ENCODE data around the gene CRTC3.

CRTC3 gene

GRCh38 chr15:90596943-90597342, 67.2 kb downstream of the CRTC3 start:
- Histone ChIP-seq H2BK12ac (ENCODE audit: low read length) (no peak overlapping the region), H2BK120ac (ENCODE audit: low read depth, low read length) (no peak overlapping the region), H3K9me3 (replicated peaks in 1 of 2; ENCODE audit: control insufficient read depth in 2 of 2, insufficient read depth in 1 of 2, low read depth in 1 of 2, low read length in 2 of 2) (no peaks in the 10 kb centered on the region), H4K8ac (ENCODE audit: low read depth, low read length) (no peak overlapping the region), H3K27ac (replicated peaks; ENCODE audit: low read length) (no peak overlapping the region), H3K4me2 (ENCODE audit: insufficient read depth, low read length, poor library complexity, severe bottlenecking) (no peak overlapping the region), H3K14ac (ENCODE audit: low read length) (no peak overlapping the region), H3K79me1 (ENCODE audit: low read depth, low read length) (no peaks in the 10 kb centered on the region), H3K4me1 (ENCODE audit: control insufficient read depth in 2 of 2, insufficient read depth in 1 of 2, low read depth in 1 of 2, low read length in 2 of 2) (peaks cover 0 to 2% of the 10 kb centered on the region in 2 donors), H2BK15ac (ENCODE audit: low read length) (no peak overlapping the region), H2AK5ac (ENCODE audit: low read depth, low read length) (no peak overlapping the region), H3K27me3 (ENCODE audit: control insufficient read depth in 3 of 3, insufficient read depth in 3 of 3, low read depth in 1 of 3, low read length in 3 of 3) (no peaks in the 10 kb centered on the region), H3K4ac (ENCODE audit: low read length) (no peak overlapping the region), H3K9ac (ENCODE audit: low read depth, low read length, poor library complexity) (no peak overlapping the region), H3K4me3 (ENCODE audit: low read length in 2 of 2) (no peak overlapping the region), H2AFZ (ENCODE audit: low read length) (no peak overlapping the region), H3K36me3 (replicated peaks in 1 of 2; ENCODE audit: control insufficient read depth in 2 of 2, insufficient read depth in 2 of 2, low read length in 2 of 2) (peaks cover 0 to 8% of the 10 kb centered on the region in 2 donors), H3K23ac (ENCODE audit: low read depth, low read length, poor library complexity) (no peak overlapping the region), H4K91ac (ENCODE audit: low read depth, low read length, poor library complexity) (no peak overlapping the region), H3K18ac (ENCODE audit: low read length) (no peak overlapping the region), H2BK5ac (ENCODE audit: low read length) (no peak overlapping the region)
- no peak for DNase-seq (ENCODE audit: low spot score)
- WGBS, 2 donors (ENCODE audit: extremely low coverage in 2 of 2, insufficient read length in 2 of 2, insufficient replicate concordance in 1 of 2) = no CpG with 5 or more reads among the region's 6 CpGs

GRCh38 chr15:90597577-90597976, 67.9 kb downstream of the CRTC3 start:
- Histone ChIP-seq H3K23ac (ENCODE audit: low read depth, low read length, poor library complexity) (no peak overlapping the region), H3K14ac (ENCODE audit: low read length) (no peak overlapping the region), H3K27me3 (ENCODE audit: control insufficient read depth in 3 of 3, insufficient read depth in 3 of 3, low read depth in 1 of 3, low read length in 3 of 3) (no peaks in the 10 kb centered on the region), H2BK15ac (ENCODE audit: low read length) (no peak overlapping the region), H3K18ac (ENCODE audit: low read length) (no peak overlapping the region), H2AK5ac (ENCODE audit: low read depth, low read length) (no peak overlapping the region), H3K9ac (ENCODE audit: low read depth, low read length, poor library complexity) (no peak overlapping the region), H2AFZ (ENCODE audit: low read length) (no peak overlapping the region), H3K4me3 (ENCODE audit: low read length in 2 of 2) (no peak overlapping the region), H3K4me2 (ENCODE audit: insufficient read depth, low read length, poor library complexity, severe bottlenecking) (no peak overlapping the region), H3K9me3 (replicated peaks in 1 of 2; ENCODE audit: control insufficient read depth in 2 of 2, insufficient read depth in 1 of 2, low read depth in 1 of 2, low read length in 2 of 2) (no peaks in the 10 kb centered on the region), H2BK5ac (ENCODE audit: low read length) (no peak overlapping the region), H4K8ac (ENCODE audit: low read depth, low read length) (no peak overlapping the region), H3K27ac (replicated peaks; ENCODE audit: low read length) (no peak overlapping the region), H3K79me1 (ENCODE audit: low read depth, low read length) (no peaks in the 10 kb centered on the region), H3K36me3 (replicated peaks in 1 of 2; ENCODE audit: control insufficient read depth in 2 of 2, insufficient read depth in 2 of 2, low read length in 2 of 2) (peaks cover 0 to 11% of the 10 kb centered on the region in 2 donors), H4K91ac (ENCODE audit: low read depth, low read length, poor library complexity) (no peak overlapping the region), H3K4me1 (ENCODE audit: control insufficient read depth in 2 of 2, insufficient read depth in 1 of 2, low read depth in 1 of 2, low read length in 2 of 2) (peaks cover 0 to 2% of the 10 kb centered on the region in 2 donors), H2BK120ac (ENCODE audit: low read depth, low read length) (no peak overlapping the region), H3K4ac (ENCODE audit: low read length) (no peak overlapping the region), H2BK12ac (ENCODE audit: low read length) (no peak overlapping the region)
- no CpG with 5 or more reads among the region's 2 CpGs for WGBS, 2 donors (ENCODE audit: extremely low coverage in 2 of 2, insufficient read length in 2 of 2, insufficient replicate concordance in 1 of 2)
- no peak for DNase-seq (ENCODE audit: low spot score)

GRCh38 chr15:90598031-90598577, 68.4 kb downstream of the CRTC3 start:
- no peak overlapping the region for H2BK5ac ChIP-seq (ENCODE audit: low read length)
- H3K4me2 ChIP-seq (ENCODE audit: insufficient read depth, low read length, poor library complexity, severe bottlenecking) = no peak overlapping the region
- no peak overlapping the region for H3K4me3 ChIP-seq (ENCODE audit: low read length in 2 of 2)
- no peak for DNase-seq (ENCODE audit: low spot score)
- H2AK5ac ChIP-seq (ENCODE audit: low read depth, low read length) = no peak overlapping the region
- H3K23ac ChIP-seq (ENCODE audit: low read depth, low read length, poor library complexity) = no peak overlapping the region
- H2BK15ac ChIP-seq (ENCODE audit: low read length) = no peak overlapping the region
- H3K36me3 ChIP-seq (replicated peaks in 1 of 2; ENCODE audit: control insufficient read depth in 2 of 2, insufficient read depth in 2 of 2, low read length in 2 of 2) = peaks cover 0 to 12% of the 10 kb centered on the region in 2 donors
- H3K4me1 ChIP-seq (ENCODE audit: control insufficient read depth in 2 of 2, insufficient read depth in 1 of 2, low read depth in 1 of 2, low read length in 2 of 2) = peaks cover 0 to 2% of the 10 kb centered on the region in 2 donors
- no peak overlapping the region for H3K18ac ChIP-seq (ENCODE audit: low read length)
- no peaks in the 10 kb centered on the region for H3K9me3 ChIP-seq (replicated peaks in 1 of 2; ENCODE audit: control insufficient read depth in 2 of 2, insufficient read depth in 1 of 2, low read depth in 1 of 2, low read length in 2 of 2)
- H3K14ac ChIP-seq (ENCODE audit: low read length) = no peak overlapping the region
- H3K79me1 ChIP-seq (ENCODE audit: low read depth, low read length) = no peaks in the 10 kb centered on the region
- no peak overlapping the region for H4K91ac ChIP-seq (ENCODE audit: low read depth, low read length, poor library complexity)
- H3K27me3 ChIP-seq (ENCODE audit: control insufficient read depth in 3 of 3, insufficient read depth in 3 of 3, low read depth in 1 of 3, low read length in 3 of 3) = no peaks in the 10 kb centered on the region
- no peak overlapping the region for H2BK120ac ChIP-seq (ENCODE audit: low read depth, low read length)
- no peak overlapping the region for H3K9ac ChIP-seq (ENCODE audit: low read depth, low read length, poor library complexity)
- no CpG with 5 or more reads among the region's 7 CpGs for WGBS, 2 donors (ENCODE audit: extremely low coverage in 2 of 2, insufficient read length in 2 of 2, insufficient replicate concordance in 1 of 2)
- H4K8ac ChIP-seq (ENCODE audit: low read depth, low read length) = no peak overlapping the region
- H2BK12ac ChIP-seq (ENCODE audit: low read length) = no peak overlapping the region
- no peak overlapping the region for H2AFZ ChIP-seq (ENCODE audit: low read length)
- no peak overlapping the region for H3K27ac ChIP-seq (replicated peaks; ENCODE audit: low read length)
- H3K4ac ChIP-seq (ENCODE audit: low read length) = no peak overlapping the region

- no peaks in the 10 kb centered on the region for H3K79me1 ChIP-seq (ENCODE audit: low read depth, low read length)
- no CpG with 5 or more reads among the region's 10 CpGs for WGBS, 2 donors (ENCODE audit: extremely low coverage in 2 of 2, insufficient read length in 2 of 2, insufficient replicate concordance in 1 of 2)
- H3K23ac ChIP-seq (ENCODE audit: low read depth, low read length, poor library complexity) = no peak overlapping the region
- H3K9me3 ChIP-seq (replicated peaks in 1 of 2; ENCODE audit: control insufficient read depth in 2 of 2, insufficient read depth in 1 of 2, low read depth in 1 of 2, low read length in 2 of 2) = no peaks in the 10 kb centered on the region
- no peak overlapping the region for H3K27ac ChIP-seq (replicated peaks; ENCODE audit: low read length)
- no peak overlapping the region for H3K4me2 ChIP-seq (ENCODE audit: insufficient read depth, low read length, poor library complexity, severe bottlenecking)
- no peaks in the 10 kb centered on the region for H3K27me3 ChIP-seq (ENCODE audit: control insufficient read depth in 3 of 3, insufficient read depth in 3 of 3, low read depth in 1 of 3, low read length in 3 of 3)
- H2AK5ac ChIP-seq (ENCODE audit: low read depth, low read length) = no peak overlapping the region
- no peak for DNase-seq (ENCODE audit: low spot score)
- no peak overlapping the region for H2BK5ac ChIP-seq (ENCODE audit: low read length)
- no peak overlapping the region for H3K18ac ChIP-seq (ENCODE audit: low read length)
- no peak overlapping the region for H2AFZ ChIP-seq (ENCODE audit: low read length)
- no peak overlapping the region for H3K4ac ChIP-seq (ENCODE audit: low read length)
- no peak overlapping the region for H4K8ac ChIP-seq (ENCODE audit: low read depth, low read length)
- H3K14ac ChIP-seq (ENCODE audit: low read length) = no peak overlapping the region
- no peak overlapping the region for H3K4me3 ChIP-seq (ENCODE audit: low read length in 2 of 2)
- peaks cover 0 to 12% of the 10 kb centered on the region in 2 donors for H3K36me3 ChIP-seq (replicated peaks in 1 of 2; ENCODE audit: control insufficient read depth in 2 of 2, insufficient read depth in 2 of 2, low read length in 2 of 2)
- no peak overlapping the region for H2BK120ac ChIP-seq (ENCODE audit: low read depth, low read length)
- no peak overlapping the region for H3K9ac ChIP-seq (ENCODE audit: low read depth, low read length, poor library complexity)
- H4K91ac ChIP-seq (ENCODE audit: low read depth, low read length, poor library complexity) = no peak overlapping the region
- H3K4me1 ChIP-seq (ENCODE audit: control insufficient read depth in 2 of 2, insufficient read depth in 1 of 2, low read depth in 1 of 2, low read length in 2 of 2) = peaks cover 0 to 2% of the 10 kb centered on the region in 2 donors
- no peak overlapping the region for H2BK12ac ChIP-seq (ENCODE audit: low read length)
- H2BK15ac ChIP-seq (ENCODE audit: low read length) = no peak overlapping the region
Observed at GRCh38 chr15:90598679-90599078, 69.0 kb downstream of the CRTC3 start.
